ENCODE data around the gene RPL13A.

The RPL13A gene

GRCh38 chr19:49524812-49525455 is 37.5 kb downstream of the RPL13A start:
- no peaks in the 10 kb centered on the region for H3K9me3 ChIP-seq (ENCODE audit: control insufficient read depth, low read depth, low read length)
- H3K4me3 ChIP-seq (ENCODE audit: low read length): no peak overlapping the region
- no peak overlapping the region for H3K27ac ChIP-seq (ENCODE audit: low read length)
- H3K4me1 ChIP-seq (ENCODE audit: control insufficient read depth, low read depth, low read length): no peaks in the 10 kb centered on the region
- no peak overlapping the region for H3K9ac ChIP-seq (ENCODE audit: low read length)
- peaks cover 10% of the 10 kb centered on the region for H3K36me3 ChIP-seq (ENCODE audit: control insufficient read depth, low read depth, low read length)
- no peaks in the 10 kb centered on the region for H3K27me3 ChIP-seq (ENCODE audit: control insufficient read depth, insufficient read depth, low read length)

- H3K9me3 ChIP-seq (ENCODE audit: control insufficient read depth, low read depth, low read length): no peaks in the 10 kb centered on the region
- H3K9ac ChIP-seq (ENCODE audit: low read length): no peak overlapping the region
- no peak overlapping the region for H3K27ac ChIP-seq (ENCODE audit: low read length)
Observed at GRCh38 chr19:49528211-49528771, 40.9 kb downstream of the RPL13A start.

GRCh38 chr19:49530708-49531107 is 43.3 kb downstream of the RPL13A start:
- no peak overlapping the region for H3K4me3 ChIP-seq (ENCODE audit: low read length)
- no peak overlapping the region for H3K27ac ChIP-seq (ENCODE audit: low read length)
- H3K36me3 ChIP-seq (ENCODE audit: control insufficient read depth, low read depth, low read length): peaks cover 4% of the 10 kb centered on the region
- peaks cover 5% of the 10 kb centered on the region for H3K4me1 ChIP-seq (ENCODE audit: control insufficient read depth, low read depth, low read length)
- H3K9me3 ChIP-seq (ENCODE audit: control insufficient read depth, low read depth, low read length): no peaks in the 10 kb centered on the region
- peaks cover 10% of the 10 kb centered on the region for H3K27me3 ChIP-seq (ENCODE audit: control insufficient read depth, insufficient read depth, low read length)
- no peak overlapping the region for H3K9ac ChIP-seq (ENCODE audit: low read length)

More at GRCh38 chr19:49528211-49528771, 40.9 kb downstream of the RPL13A start:
- peaks cover 5% of the 10 kb centered on the region for H3K36me3 ChIP-seq (ENCODE audit: control insufficient read depth, low read depth, low read length)
- no peaks in the 10 kb centered on the region for H3K27me3 ChIP-seq (ENCODE audit: control insufficient read depth, insufficient read depth, low read length)
- peak overlapping the region; percentile 53 for H3K4me3 ChIP-seq (ENCODE audit: low read length)
- no peaks in the 10 kb centered on the region for H3K4me1 ChIP-seq (ENCODE audit: control insufficient read depth, low read depth, low read length)

GRCh38 chr19:49533551-49534488 is 46.4 kb downstream of the RPL13A start:
- Histone ChIP-seq H3K4me3 (ENCODE audit: low read length) (peak overlapping the region; percentile 73), H3K4me1 (ENCODE audit: control insufficient read depth, low read depth, low read length) (peaks cover 5% of the 10 kb centered on the region), H3K9ac (ENCODE audit: low read length) (no peak overlapping the region), H3K27ac (ENCODE audit: low read length) (no peak overlapping the region), H3K36me3 (ENCODE audit: control insufficient read depth, low read depth, low read length) (no peaks in the 10 kb centered on the region), H3K27me3 (ENCODE audit: control insufficient read depth, insufficient read depth, low read length) (peaks cover 10% of the 10 kb centered on the region), H3K9me3 (ENCODE audit: control insufficient read depth, low read depth, low read length) (no peaks in the 10 kb centered on the region)

GRCh38 chr19:49534632-49535385 is 47.4 kb downstream of the RPL13A start:
- no peak overlapping the region for H3K9ac ChIP-seq (ENCODE audit: low read length)
- H3K36me3 ChIP-seq (ENCODE audit: control insufficient read depth, low read depth, low read length): no peaks in the 10 kb centered on the region
- peaks cover 10% of the 10 kb centered on the region for H3K27me3 ChIP-seq (ENCODE audit: control insufficient read depth, insufficient read depth, low read length)
- no peak overlapping the region for H3K27ac ChIP-seq (ENCODE audit: low read length)
- H3K4me1 ChIP-seq (ENCODE audit: control insufficient read depth, low read depth, low read length): peaks cover 5% of the 10 kb centered on the region
- peak overlapping the region; percentile 73 for H3K4me3 ChIP-seq (ENCODE audit: low read length)
- H3K9me3 ChIP-seq (ENCODE audit: control insufficient read depth, low read depth, low read length): no peaks in the 10 kb centered on the region

GRCh38 chr19:49536921-49537462 is 49.6 kb downstream of the RPL13A start:
- Histone ChIP-seq H3K27ac (ENCODE audit: low read length) (no peak overlapping the region), H3K4me1 (ENCODE audit: control insufficient read depth, low read depth, low read length) (peaks cover 5% of the 10 kb centered on the region), H3K9ac (ENCODE audit: low read length) (no peak overlapping the region), H3K9me3 (ENCODE audit: control insufficient read depth, low read depth, low read length) (no peaks in the 10 kb centered on the region), H3K27me3 (ENCODE audit: control insufficient read depth, insufficient read depth, low read length) (peaks cover 10% of the 10 kb centered on the region), H3K36me3 (ENCODE audit: control insufficient read depth, low read depth, low read length) (no peaks in the 10 kb centered on the region), H3K4me3 (ENCODE audit: low read length) (no peak overlapping the region)

- Histone ChIP-seq H3K9ac (ENCODE audit: low read length) (no peak overlapping the region), H3K27me3 (ENCODE audit: control insufficient read depth, insufficient read depth, low read length) (peaks cover 10% of the 10 kb centered on the region), H3K4me3 (ENCODE audit: low read length) (no peak overlapping the region), H3K4me1 (ENCODE audit: control insufficient read depth, low read depth, low read length) (peaks cover 5% of the 10 kb centered on the region), H3K9me3 (ENCODE audit: control insufficient read depth, low read depth, low read length) (no peaks in the 10 kb centered on the region), H3K36me3 (ENCODE audit: control insufficient read depth, low read depth, low read length) (no peaks in the 10 kb centered on the region), H3K27ac (ENCODE audit: low read length) (no peak overlapping the region)
Observed at GRCh38 chr19:49538643-49539042, 51.2 kb downstream of the RPL13A start.

- Histone ChIP-seq H3K9me3 (ENCODE audit: control insufficient read depth, low read depth, low read length) (no peaks in the 10 kb centered on the region), H3K27ac (ENCODE audit: low read length) (no peak overlapping the region), H3K27me3 (ENCODE audit: control insufficient read depth, insufficient read depth, low read length) (peaks cover 8% of the 10 kb centered on the region), H3K4me3 (ENCODE audit: low read length) (no peak overlapping the region), H3K9ac (ENCODE audit: low read length) (no peak overlapping the region), H3K36me3 (ENCODE audit: control insufficient read depth, low read depth, low read length) (no peaks in the 10 kb centered on the region), H3K4me1 (ENCODE audit: control insufficient read depth, low read depth, low read length) (peaks cover 3% of the 10 kb centered on the region)
Observed at GRCh38 chr19:49539192-49539952, 52.0 kb downstream of the RPL13A start.

Data from iPS-18a (cell line).